HG03442 (cell line): ENCODE results near the gene SPRY4.
"Not testable (repeated sequence)": the region's sequence is repeated elsewhere in the genome, so short reads cannot be mapped to it uniquely, and the experiment has no call there.

ENCODE experiments used
- ATAC-seq: cut with Tn5 transposase; IDR thresholded peaks from one replicate; pipeline ENCODE4 v1.9.1; 2021; ENCODE audit warnings: mild to moderate bottlenecking, moderate library complexity; ENCODE audit not compliant: unreplicated experiment

Gene SPRY4

GRCh38 chr5:142295960-142296860, 28.6 kb downstream of the SPRY4 start:
- ATAC-seq, result no peak

GRCh38 chr5:142295084-142295758, 29.6 kb downstream of the SPRY4 start:
- no peak for ATAC-seq

- no peak for ATAC-seq
Measured at GRCh38 chr5:142293486-142293885, 31.3 kb downstream of the SPRY4 start.

DNA sequence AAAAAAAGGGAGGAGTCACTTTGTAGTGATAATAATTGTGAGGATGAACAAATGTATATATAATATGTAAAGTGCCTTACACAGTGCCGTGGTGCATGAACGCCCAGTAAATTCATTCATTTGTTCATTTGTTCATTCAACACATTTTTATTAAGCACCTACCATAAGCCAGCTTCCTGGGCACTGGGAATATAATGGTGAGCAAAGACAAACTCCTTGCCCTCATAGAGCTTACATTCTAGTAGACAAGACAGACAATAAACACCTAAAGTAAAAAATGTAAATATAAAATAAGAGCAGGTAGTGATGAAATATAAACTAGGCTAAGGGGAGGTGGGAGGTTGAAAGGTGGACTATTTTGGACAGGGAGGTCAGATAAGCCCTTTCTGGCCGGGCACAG, 32.0 kb downstream of the SPRY4 start:
- no peak for ATAC-seq

- ATAC-seq, result no peak
Measured at GRCh38 chr5:142292249-142292648, 32.6 kb downstream of the SPRY4 start.

DNA sequence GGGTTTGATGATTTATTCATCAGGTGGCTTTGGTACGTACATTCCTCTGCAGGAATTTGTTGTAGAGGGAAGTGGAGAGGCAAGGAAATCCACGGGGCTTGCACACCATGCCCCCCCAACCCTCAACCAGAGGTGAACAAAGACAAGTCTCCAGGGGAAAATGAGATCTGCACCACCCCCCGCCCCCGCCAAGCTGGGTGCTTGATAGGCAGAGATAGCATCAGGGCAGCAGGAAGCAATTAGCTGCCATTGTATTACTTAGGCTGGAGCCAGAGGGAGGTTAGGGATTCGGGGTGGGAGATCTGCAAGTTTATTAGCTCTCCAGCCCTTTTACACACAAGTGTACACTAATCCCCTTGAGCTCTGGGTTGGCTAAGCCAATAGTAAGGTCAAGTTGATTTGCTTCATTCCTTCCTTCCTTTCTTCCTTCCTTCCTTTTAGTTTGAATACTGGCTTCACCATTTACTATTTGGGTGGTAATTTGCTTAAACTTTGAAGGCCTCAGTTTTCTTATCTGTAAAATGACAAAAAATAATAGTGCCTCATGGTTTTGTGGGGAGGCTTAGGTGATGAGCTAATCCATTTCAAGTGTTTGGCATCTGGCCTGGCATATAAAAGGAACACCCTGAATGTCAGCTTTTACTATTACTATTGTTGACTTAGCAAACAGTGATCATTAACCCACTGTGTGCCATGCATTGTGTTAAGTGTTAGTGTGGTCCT, 34.1 kb downstream of the SPRY4 start:
- no peak for ATAC-seq

DNA sequence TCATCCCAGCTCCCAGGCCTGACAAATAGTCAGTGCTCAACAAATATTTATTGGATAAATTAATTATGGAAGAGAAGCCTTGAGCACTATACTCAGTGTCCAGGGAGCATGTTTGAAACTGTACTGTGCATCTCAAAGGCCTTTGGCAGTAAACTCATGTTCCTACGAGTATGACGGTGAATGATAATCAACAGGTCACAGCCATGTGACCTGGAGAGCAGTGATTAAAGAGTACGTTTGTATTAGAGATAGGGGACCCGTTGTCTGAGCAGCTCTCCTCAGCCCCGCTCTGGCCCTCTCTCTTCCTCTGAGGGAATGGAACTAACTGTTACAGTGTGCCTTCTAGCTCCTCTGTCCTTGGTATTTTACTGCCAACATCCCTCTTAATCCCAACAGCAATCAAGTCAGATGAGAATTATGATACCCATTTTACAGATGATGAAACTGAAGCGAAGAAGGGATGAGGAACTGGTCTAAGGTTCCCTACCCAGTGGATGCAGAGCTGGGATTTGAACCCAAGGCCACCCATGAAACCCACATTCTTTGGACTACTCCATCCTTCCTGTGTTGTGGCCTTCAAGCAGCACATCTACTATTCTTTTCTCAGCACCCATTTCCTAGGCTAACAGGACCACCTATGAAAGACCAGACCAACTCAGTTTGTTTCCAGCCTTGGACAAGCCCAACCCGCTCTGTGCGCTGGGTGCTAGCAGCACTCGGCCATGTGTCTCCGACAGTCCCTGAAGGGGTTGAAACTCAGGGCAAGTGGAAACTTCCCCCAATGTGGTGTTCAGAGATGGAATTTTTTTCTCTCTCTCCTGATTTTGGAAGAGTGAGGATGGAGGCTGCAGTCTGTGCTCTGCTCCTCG, 34.9 kb downstream of the SPRY4 start:
- no peak for ATAC-seq

DNA sequence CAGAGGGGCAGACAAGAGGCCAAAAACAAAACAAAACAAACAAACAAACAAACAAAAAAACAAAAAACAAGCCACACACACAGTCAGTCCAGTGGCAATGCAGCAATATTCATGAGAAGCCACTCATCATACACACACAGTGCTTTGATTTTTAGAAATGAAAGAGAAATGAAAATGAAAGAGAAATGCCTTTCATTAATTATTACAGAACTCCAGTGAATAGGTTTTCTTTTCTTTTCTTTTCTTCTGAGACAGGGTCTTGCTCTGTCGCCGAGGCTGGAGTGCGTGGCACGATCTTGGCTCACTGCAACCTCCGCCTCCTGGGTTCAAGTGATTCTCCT, 36.9 kb downstream of the SPRY4 start:
- no peak for ATAC-seq

DNA sequence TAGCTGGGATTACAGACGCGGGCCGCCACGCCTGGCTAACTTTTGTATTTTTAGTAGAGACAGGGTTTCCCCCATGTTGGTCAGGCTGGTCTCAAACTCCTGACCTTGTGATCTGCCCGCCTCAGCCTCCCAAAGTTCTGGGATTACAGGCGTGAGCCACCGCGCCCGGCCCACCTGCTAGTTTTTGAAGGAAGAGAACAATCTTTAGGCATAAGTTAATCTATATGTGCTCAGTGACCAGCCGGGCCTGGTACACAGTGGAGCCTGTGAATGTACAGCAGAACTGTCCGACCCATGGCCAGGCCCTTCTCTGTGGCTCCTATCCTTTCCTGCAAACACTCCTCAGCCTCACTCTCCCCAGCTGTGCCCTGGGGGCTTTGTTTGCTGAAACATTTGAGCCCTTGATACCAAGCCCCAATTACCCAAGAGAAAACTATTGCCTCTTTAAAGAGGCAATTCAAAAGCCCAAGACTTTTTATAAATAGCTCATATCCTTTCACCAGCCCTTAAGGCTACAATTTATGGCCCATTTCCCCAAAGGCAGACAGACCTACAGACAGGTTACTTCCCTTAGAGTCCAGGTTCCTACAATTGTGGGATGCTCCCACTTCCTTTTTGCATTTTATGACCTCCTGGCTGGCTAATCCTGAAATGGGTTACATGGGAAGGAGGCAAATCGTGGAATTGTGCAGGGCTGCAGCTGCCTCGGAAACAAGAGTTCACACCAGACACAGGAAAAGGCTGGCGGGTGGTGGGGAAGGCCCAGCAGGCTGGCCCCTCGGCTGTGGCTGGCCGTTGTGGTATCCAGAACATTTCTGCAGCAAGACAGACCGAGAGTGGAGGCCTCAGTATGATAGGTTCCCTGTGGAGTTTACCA, 37.5 kb downstream of the SPRY4 start:
- no peak for ATAC-seq

- no peak for ATAC-seq
Measured at GRCh38 chr5:142286111-142286510, 38.7 kb downstream of the SPRY4 start.

DNA sequence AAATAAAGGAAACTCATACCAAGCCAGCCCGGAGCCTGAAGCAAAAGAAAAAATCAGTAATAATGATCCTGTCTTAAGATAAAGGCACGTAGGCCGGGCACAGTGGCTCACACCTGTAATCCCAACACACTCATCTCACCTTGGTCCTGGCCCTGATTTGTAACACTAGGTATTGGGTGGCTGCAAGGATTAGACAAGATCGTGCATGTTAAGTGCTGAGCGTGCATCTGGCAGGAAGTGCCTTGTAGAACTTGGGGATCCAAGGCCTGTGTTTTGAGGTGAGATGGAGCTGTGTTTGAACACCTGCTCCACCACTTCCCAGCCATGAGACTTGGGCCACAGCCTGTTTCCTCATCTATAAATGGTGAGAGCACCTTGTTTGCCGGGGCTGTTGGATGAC, 41.5 kb downstream of the SPRY4 start:
- ATAC-seq, result no peak

DNA sequence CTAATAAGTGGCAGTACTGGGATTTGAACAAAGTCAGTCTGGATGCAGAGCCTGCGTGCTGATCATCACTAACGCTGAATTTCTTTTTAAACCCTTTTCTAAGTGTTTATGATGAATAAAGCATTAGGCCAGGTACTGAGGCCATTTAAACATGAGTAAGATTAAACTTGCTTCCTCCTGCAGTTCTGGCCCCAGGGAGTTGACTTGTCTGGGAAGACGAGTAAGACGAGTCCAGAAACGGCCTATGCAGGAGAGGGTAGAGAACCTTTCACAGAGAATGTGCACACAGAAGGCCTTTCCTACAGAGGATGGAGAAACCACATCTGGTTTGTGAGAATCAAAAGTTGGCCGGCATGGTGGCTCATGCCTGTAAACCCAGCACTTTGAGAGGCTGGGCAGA, 42.9 kb downstream of the SPRY4 start:
- ATAC-seq, result no peak

- ATAC-seq, result no peak
Measured at GRCh38 chr5:142281008-142281367, 43.8 kb downstream of the SPRY4 start.

DNA sequence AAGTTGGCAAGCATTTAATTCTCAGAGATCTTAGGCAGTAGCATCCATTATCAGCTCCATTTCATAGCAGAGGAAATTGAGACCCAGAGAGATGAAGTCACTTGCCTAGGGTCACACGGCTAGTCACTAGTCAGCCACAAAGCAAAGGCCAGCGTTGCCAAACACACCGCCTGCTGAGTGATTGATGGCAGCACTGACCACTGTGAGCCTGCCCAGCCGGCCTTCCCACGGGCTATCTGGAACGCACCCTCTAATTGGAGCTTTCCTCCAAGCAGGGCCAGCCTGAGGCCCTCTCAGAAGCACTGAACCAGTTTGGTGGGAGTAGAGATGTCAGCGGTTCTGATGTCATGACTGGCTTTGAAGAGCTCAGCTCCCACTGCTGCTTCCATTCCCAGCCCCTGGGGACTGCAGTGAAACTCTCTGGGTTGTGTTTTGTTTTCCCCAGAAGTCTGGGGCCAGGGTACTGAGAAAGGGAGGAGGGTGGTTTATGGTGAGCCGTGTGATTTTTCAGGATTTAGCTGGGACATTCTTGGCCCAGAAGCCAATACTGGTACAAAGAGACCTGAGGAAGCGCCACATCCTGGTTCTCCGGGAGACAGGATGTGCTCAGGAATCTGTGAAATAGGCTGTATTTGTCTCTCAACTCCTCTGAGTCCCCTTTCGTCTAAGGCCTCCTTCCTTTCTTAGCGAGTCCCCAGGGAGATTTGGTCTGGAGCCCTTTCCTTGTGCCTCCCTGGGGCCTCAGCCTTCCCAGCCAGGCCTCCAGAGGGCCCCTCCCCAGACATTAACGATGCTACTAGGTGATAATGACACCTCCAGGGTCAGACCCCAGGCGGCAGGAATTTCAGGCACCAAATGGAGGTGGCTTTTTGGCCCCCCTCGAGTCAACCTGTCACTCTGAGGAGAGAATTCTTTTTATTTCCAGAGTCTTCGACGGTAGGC, 44.5 kb downstream of the SPRY4 start:
- ATAC-seq, result no peak

GRCh38 chr5:142278627-142279026, 46.2 kb downstream of the SPRY4 start:
- no peak for ATAC-seq

DNA sequence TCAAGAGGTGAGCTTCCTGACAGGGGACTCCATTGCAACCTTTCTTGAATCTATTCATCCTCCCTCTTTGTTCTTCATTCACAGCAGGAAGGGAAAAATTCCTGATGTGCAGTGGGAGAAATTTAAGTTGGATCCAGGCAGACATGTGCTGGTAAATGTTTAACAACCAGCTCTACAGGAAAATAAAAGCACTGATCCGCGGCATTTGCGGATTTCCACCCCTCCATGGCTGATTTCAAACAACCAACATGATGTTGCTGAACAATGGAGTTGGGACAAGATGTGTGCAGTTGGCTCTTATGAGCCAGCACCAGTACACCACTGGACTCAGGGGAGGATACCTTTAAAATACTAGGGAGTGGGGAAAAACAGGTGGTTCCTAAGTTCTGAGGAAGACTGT, 47.0 kb downstream of the SPRY4 start:
- ATAC-seq, result no peak

DNA sequence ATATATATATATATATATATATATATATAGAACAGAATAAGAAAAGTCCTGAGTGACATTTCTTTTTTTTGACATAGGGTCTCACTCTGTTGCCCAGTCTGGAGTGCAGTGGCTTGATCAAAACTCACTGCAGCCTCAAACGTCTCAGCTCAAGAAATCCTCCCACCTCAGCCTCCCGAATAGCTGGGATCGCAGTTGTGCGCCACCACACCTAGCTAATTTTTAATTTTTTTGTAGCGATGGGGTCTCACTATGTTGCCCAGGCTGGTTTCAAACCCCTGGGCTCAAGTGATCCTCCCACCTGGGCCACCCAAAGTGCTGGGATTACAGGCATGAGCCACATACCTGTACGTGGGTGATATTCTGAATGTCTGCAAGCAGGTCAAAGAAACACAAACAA, 48.3 kb downstream of the SPRY4 start:
- ATAC-seq, result no peak

DNA sequence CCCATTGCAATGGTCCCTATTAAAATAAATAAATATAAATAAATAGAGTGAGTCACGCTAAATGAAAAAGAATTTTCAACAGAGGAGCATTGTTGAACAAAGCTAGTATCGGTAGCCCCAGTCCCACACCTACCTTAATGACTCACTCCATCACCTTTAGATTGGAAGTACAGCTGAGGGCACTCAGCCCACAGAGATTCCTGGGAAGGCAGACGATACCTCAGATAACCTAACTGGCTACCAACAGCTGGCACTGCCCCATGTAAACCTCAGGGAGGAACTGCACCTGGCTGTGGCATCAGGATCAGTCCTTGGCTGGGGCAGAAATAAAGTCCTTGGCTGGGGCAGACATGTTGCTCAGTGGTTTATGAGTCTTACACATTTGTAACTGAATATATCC, 49.3 kb downstream of the SPRY4 start:
- no peak for ATAC-seq

DNA sequence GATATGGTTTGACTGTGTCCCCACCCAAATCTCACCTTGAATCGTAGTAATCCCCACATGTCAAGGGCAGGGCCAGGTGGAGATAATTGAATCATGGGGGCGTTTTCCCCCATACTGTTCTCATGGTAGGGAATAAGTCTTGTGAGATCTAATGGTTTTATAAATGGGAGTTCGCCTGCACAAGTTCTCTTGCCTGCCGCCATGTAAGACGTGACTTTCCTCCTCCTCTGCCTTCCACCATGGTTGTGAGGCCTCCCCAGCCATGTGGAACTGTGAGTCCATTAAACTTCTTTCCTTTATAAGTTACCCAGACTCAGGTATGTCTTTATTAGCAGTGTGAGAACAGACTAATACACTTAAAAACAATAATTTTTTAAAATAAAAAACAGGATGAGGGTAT, 52.2 kb downstream of the SPRY4 start:
- not testable (repeated sequence) for ATAC-seq
